GM18511 (cell line): ENCODE data around the gene GTF3C5.

Experiments used
- ATAC-seq: cut with Tn5 transposase; IDR thresholded peaks from one replicate; pipeline ENCODE4 v1.9.1; 2021; ENCODE audit warnings: mild to moderate bottlenecking, moderate library complexity; ENCODE audit not compliant: unreplicated experiment

The GTF3C5 gene

GRCh38 chr9:133104718-133105460, 74.1 kb downstream of the GTF3C5 start:
- ATAC-seq: no peak

DNA sequence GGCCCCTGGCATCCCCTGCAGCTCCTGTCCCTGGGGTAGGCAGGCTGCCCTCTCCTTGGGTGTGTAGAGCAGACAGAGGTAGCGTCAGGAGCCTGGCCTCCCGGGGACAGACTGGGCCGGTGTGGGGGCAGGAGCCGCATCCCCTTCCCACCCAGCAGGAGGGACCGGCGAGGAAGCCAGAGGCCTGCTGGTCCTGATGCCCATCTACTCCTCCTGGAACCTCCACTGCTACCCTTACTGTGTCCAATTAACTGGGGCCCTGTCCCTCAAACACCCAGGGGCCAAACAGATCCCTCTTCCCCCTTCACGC, 74.6 kb downstream of the GTF3C5 start:
- ATAC-seq: no peak

DNA sequence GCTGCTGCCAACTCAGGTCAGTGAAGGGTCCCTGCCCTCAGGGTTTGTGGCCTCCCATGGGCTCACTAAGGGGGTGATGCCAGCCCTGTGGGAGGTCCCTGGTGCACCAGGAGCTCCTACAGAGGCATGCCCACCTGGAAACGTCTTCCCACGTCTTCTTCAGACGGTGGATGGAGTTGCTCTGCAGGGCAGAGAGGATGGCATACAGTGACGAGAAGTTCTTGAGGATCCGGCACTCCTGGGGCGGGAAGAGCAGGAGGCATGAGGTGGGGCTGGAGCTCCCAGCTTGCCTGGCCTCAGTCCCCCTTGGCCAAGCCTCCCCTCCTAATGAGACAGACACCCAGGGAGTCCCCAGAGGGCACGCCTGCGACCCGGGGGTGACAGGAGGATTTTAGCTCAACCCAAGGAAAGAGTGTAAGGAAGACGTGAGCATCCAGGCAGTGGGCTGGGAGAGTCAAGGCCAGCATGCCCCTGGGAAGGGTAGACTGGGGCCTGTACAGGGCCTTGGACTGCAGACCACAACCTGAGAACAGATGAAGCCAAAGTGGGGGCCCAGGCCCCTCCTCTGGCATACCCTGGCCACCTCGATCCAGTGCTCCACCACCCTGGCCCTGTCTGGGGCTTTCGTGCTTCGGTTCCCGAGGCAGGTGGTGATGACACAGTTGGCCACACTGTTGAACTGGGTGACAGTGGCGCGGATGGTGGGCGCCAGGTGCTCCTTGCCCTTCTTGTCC, 75.9 kb downstream of the GTF3C5 start:
- no peak for ATAC-seq

GRCh38 chr9:133107245-133107722, 76.5 kb downstream of the GTF3C5 start:
- ATAC-seq: no peak
